Measurements from ENCODE around the gene BLVRA.

GRCh38 chr7:43771573-43771972 lies 13.1 kb downstream of the BLVRA start:
- no peak for TF ChIP-seq POLR2A (IDR thresholded peaks at IDR 0.05; ENCODE audit: borderline replicate concordance, extremely low read depth, insufficient read depth, insufficient read length)
- no peak for TF ChIP-seq MAX (IDR thresholded peaks at IDR 0.05)
- TF ChIP-seq CTCF (IDR thresholded peaks at IDR 0.05 in 2 of 3, conservative IDR thresholded peaks at IDR 0.05 in 1 of 3; ENCODE audit: borderline replicate concordance in 1 of 3, insufficient read depth in 1 of 3, low read depth in 2 of 3, low read length in 2 of 3): no peak
- no peak for TF ChIP-seq POLR2AphosphoS5 (IDR thresholded peaks at IDR 0.05; ENCODE audit: low read depth, low read length)
- no peak for TF ChIP-seq ZNF274 (IDR thresholded peaks at IDR 0.05; ENCODE audit: low read depth, low read length)
- TF ChIP-seq JUND (IDR thresholded peaks at IDR 0.05): no peak
- TF ChIP-seq CEBPB (IDR thresholded peaks at IDR 0.05; ENCODE audit: low read depth): no peak
- no peak for TF ChIP-seq EZH2phosphoT487 (IDR thresholded peaks at IDR 0.05; ENCODE audit: borderline replicate concordance)
- TF ChIP-seq EZH2 (IDR thresholded peaks at IDR 0.05): no peak
- TF ChIP-seq ZBTB33 (IDR thresholded peaks at IDR 0.05; ENCODE audit: extremely low read depth, insufficient replicate concordance, low read length): no peak
- no peak for TF ChIP-seq SP1 (IDR thresholded peaks at IDR 0.05; ENCODE audit: low read depth)
- no peak for TF ChIP-seq TCF7L2 (IDR thresholded peaks at IDR 0.05; ENCODE audit: borderline replicate concordance, extremely low read depth, insufficient read depth, insufficient read length)
- no peak for TF ChIP-seq RAD21 (IDR thresholded peaks at IDR 0.05; ENCODE audit: low read depth)

Data from HCT116 (cell line).